Measurements from ENCODE around the gene GPR160.
A peak's percentile ranks its signal among the peaks of the same experiment; 100 is the strongest.
"Not testable (repeated sequence)": the region's sequence is repeated elsewhere in the genome, so short reads cannot be mapped to it uniquely, and the experiment has no call there.

The GPR160 gene

GRCh38 chr3:170037463-170038433 lies at the start of gene GPR160:
Gene GPR160 (plus strand): TSS chr3:170037995. CDS start chr3:170083973, 45,978 bp downstream.
- DNase-seq = peak; percentile 68 to 79

GRCh38 chr3:169990431-169990830 lies 47.4 kb upstream of the GPR160 start:
- no peak for DNase-seq

- DNase-seq = no peak
Observed at GRCh38 chr3:169992156-169992555, 45.6 kb upstream of the GPR160 start.

GRCh38 chr3:169992781-169993180 lies 45.0 kb upstream of the GPR160 start:
- DNase-seq = no peak

GRCh38 chr3:169993761-169994160 lies 44.0 kb upstream of the GPR160 start:
- DNase-seq = no peak

- DNase-seq = no peak
Observed at GRCh38 chr3:169996063-169996462, 41.7 kb upstream of the GPR160 start.

- DNase-seq = no peak
Observed at GRCh38 chr3:169998668-169999131, 39.1 kb upstream of the GPR160 start.

GRCh38 chr3:169999433-169999832 lies 38.4 kb upstream of the GPR160 start:
- no peak for DNase-seq

GRCh38 chr3:170000051-170000450 lies 37.7 kb upstream of the GPR160 start:
- no peak for DNase-seq

GRCh38 chr3:170002231-170002630 lies 35.6 kb upstream of the GPR160 start:
- no peak for DNase-seq

GRCh38 chr3:170002879-170003278 lies 34.9 kb upstream of the GPR160 start:
- DNase-seq = no peak

- DNase-seq = no peak
Observed at GRCh38 chr3:170003881-170004356, 33.9 kb upstream of the GPR160 start.

GRCh38 chr3:170007031-170007663 lies 30.6 kb upstream of the GPR160 start:
- DNase-seq = no peak

GRCh38 chr3:170010498-170010897 lies 27.3 kb upstream of the GPR160 start:
- no peak for DNase-seq

- no peak for DNase-seq
Observed at GRCh38 chr3:170012683-170013400, 25.0 kb upstream of the GPR160 start.

GRCh38 chr3:170016057-170016456 lies 21.7 kb upstream of the GPR160 start:
- no peak for DNase-seq

GRCh38 chr3:170019306-170019705 lies 18.5 kb upstream of the GPR160 start:
- DNase-seq = not testable (repeated sequence)

- no peak for DNase-seq
Observed at GRCh38 chr3:170021083-170021482, 16.7 kb upstream of the GPR160 start.

GRCh38 chr3:170022336-170022735 lies 15.5 kb upstream of the GPR160 start:
- no peak for DNase-seq

- DNase-seq = no peak
Observed at GRCh38 chr3:170023165-170023564, 14.6 kb upstream of the GPR160 start.

- DNase-seq = no peak
Observed at GRCh38 chr3:170024581-170024980, 13.2 kb upstream of the GPR160 start.

- DNase-seq = no peak
Observed at GRCh38 chr3:170027233-170028102, 10.3 kb upstream of the GPR160 start.

Data from stimulated activated CD4-positive, alpha-beta T cell treated with anti-CD3 and anti-CD28 coated beads, Interleukin-4, amount 100 ng/mL, for 4 hours (primary cell).